Measurements from ENCODE around the gene FAM228B.

Gene FAM228B

DNA sequence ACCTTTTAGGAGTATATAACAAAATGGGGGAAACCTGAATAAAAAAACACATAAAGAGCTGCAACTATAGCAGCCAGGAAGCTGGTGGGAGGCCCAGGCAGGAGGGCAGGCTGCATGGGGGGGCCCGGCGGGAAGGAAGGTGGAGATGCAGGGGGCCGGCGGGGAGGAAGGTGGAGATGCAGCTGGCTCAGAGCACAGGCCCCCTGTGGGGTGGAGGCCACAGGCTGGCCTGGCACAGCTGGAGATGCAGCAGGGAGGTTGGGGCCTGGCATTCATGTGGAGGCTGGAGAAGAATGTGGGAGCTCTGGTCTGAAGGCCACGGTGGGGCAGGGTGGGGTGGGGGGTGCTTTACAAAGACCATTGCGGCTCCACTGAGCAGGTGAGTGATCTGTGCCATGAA lies 83.0 kb downstream of the FAM228B start:
- TF ChIP-seq, protein P1, sequence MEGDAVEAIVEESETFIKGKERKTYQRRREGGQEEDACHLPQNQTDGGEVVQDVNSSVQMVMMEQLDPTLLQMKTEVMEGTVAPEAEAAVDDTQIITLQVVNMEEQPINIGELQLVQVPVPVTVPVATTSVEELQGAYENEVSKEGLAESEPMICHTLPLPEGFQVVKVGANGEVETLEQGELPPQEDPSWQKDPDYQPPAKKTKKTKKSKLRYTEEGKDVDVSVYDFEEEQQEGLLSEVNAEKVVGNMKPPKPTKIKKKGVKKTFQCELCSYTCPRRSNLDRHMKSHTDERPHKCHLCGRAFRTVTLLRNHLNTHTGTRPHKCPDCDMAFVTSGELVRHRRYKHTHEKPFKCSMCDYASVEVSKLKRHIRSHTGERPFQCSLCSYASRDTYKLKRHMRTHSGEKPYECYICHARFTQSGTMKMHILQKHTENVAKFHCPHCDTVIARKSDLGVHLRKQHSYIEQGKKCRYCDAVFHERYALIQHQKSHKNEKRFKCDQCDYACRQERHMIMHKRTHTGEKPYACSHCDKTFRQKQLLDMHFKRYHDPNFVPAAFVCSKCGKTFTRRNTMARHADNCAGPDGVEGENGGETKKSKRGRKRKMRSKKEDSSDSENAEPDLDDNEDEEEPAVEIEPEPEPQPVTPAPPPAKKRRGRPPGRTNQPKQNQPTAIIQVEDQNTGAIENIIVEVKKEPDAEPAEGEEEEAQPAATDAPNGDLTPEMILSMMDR (conservative IDR thresholded peaks at IDR 0.05), result no peak
- H3K27ac ChIP-seq, result no peak overlapping the region

DNA sequence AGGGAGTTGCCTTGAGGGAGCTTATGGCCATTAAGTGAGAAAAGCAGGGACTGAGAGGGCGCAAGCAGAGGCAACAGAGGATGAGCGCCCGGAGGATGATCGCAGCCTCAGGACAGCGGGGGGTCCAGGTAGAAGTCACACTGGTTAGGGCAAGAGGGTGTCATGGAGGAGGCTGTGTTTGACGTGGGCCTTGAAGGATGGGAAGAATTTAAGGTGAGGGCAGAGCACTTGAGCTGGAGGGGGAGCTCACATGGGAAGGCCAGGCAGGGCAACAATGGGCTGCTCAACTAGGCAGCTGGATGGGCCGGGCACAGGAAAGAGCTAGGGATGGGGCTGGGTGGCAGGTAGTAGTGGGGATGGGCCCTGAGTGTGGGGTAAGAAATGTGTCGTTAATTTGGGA lies 83.4 kb downstream of the FAM228B start:
- H3K27ac ChIP-seq, result no peak overlapping the region
- TF ChIP-seq, protein P1 (conservative IDR thresholded peaks at IDR 0.05), result no peak

- TF ChIP-seq, protein P1 (conservative IDR thresholded peaks at IDR 0.05), result no peak
- no peak overlapping the region for H3K27ac ChIP-seq
Measured at GRCh38 chr2:24207359-24207758, 84.1 kb downstream of the FAM228B start.

- TF ChIP-seq, protein P1 (conservative IDR thresholded peaks at IDR 0.05), result no peak
- no peak overlapping the region for H3K27ac ChIP-seq
Measured at GRCh38 chr2:24208490-24208889, 85.2 kb downstream of the FAM228B start.

DNA sequence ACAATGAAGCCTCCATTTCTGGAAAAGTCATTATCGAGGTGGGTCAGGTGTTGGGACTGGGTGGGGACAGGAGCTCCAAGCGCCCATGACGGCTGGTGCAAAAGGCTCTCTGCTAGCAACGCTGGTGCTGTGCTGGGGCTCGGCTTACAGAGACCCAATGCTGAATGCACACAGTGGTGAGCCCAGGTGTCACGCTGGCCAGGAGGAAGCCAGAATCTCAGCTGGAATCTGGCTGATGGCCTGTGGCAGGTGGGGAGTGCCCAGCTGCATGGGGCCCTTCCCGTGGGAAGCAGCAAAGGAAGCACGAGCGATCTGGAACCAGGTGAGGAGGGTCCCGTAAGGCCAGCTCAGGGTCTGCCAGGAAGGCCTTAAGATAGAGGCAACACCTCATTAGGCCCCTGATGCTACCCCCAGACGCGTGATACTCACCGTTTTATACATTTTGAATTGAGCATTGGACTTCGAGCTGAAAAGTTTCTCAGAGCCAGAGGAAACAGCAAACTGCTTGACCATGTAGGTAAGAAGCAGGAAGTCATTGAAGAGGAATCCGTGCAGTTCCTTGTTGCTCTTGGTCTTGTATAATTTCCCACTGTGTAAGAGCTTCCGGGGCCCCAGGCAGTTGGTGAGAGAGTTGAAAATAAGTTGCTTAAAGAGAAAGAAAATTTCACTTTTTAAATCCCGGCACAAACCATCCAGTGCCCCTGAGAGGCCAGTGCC lies 86.3 kb downstream of the FAM228B start:
- no peak overlapping the region for H3K27ac ChIP-seq
- TF ChIP-seq, protein P1 (conservative IDR thresholded peaks at IDR 0.05), result no peak

DNA sequence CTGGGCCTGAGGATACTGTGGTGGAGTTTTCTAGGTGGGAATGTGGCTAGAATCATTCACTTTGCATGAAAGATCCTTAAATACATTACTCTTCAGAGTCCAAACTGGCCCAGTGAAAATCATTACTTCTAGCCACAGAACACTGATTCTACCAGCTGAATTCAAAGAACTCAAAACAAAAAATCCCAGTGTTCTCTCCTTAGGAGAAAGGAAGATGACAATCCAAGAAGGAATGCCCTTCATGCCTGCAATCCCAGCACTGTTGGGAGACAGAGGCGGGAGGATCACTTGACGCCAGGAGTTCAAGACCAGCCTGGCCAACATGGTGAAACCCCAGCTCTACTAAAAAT lies 86.8 kb downstream of the FAM228B start:
- TF ChIP-seq, protein P1 (conservative IDR thresholded peaks at IDR 0.05), result no peak
- H3K27ac ChIP-seq, result no peak overlapping the region

DNA sequence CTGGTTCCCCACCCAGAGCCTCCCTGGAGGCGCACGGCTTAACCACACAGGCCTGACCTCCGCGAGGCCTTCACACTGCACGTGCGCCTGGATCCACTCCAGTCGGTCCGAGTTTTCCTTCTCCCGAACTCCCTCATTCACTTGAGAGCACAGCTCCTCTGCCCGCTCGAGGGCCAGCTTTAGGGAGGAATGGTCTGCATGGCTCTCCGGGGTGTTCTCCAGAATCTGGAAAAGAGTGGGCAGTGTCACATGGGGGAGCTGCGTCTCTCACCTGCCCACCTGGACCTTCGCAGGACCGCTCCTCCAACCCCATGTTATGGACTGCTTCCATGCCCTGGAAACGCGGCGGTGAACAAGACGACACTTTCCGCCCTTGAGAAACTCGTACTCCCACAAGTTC lies 87.5 kb downstream of the FAM228B start:
- TF ChIP-seq, protein P1 (conservative IDR thresholded peaks at IDR 0.05), result no peak
- H3K27ac ChIP-seq, result no peak overlapping the region

All from VCaP (cell line).